Sigmoid colon (tissue), 7 donors: ENCODE measurements around the gene C9orf40. TPM values are rescaled to one million over a fixed set of nuclear protein-coding genes. Genes with fewer than 3 reads are reported as not detected.

ENCODE experiments used
- DNase-seq: peaks from one replicate; pipeline ENCODE4 v3.0.0-alpha.2; 2019
- H3K27ac ChIP-seq, 4 donors: fragments of 200-600 bp; sonication (generic); one replicate each; pipeline ENCODE4 v1.5.1; 2016 to 2019; ENCODE audit warnings: mild to moderate bottlenecking in 1 of 4
- H3K27me3 ChIP-seq, 3 donors: fragments of 200-600 bp; sonication (generic); one replicate each; pipeline ENCODE4 v1.5.1; 2019; ENCODE audit warnings: mild to moderate bottlenecking in 1 of 3
- H3K36me3 ChIP-seq, 4 donors: fragments of 200-600 bp; sonication (generic); one replicate each; pipeline ENCODE4 v1.5.1; 2016 to 2019
- H3K4me1 ChIP-seq, 4 donors: fragments of 200-600 bp; sonication (generic); one replicate each; pipeline ENCODE4 v1.5.1; 2017 to 2019
- H3K4me3 ChIP-seq, 4 donors: fragments of 200-600 bp; sonication (generic); one replicate each; pipeline ENCODE4 v1.5.1; 2017 to 2019; ENCODE audit warnings: mild to moderate bottlenecking in 2 of 4, moderate library complexity in 1 of 4
- H3K9me3 ChIP-seq, 4 donors: fragments of 200-600 bp in 3 of 4; sonication (generic) in 3 of 4; one replicate each; pipeline versions ENCODE4 v1.5.1 to v1.6.1; 2013 to 2019
- EP300 ChIP-seq, 4 donors: sonication (generic); formaldehyde crosslinking; IDR thresholded peaks; one replicate each; pipeline ENCODE4 v1.6.1; 2017; ENCODE audit warnings: antibody characterized with exemption in 4 of 4
- POLR2A ChIP-seq, 2 donors: fragments of 450-650 bp; IDR thresholded peaks; one replicate each; pipeline ENCODE4 v1.6.1; 2016; ENCODE audit warnings: antibody characterized with exemption in 2 of 2, mild to moderate bottlenecking in 2 of 2, moderate library complexity in 2 of 2
- POLR2AphosphoS5 ChIP-seq, 4 donors: sonication (generic); formaldehyde crosslinking; IDR thresholded peaks; one replicate each; pipeline ENCODE4 v1.6.1; 2017; ENCODE audit warnings: antibody characterized with exemption in 4 of 4
- WGBS, 2 donors: extraction: QIAGEN DNeasy Blood & Tissue Kit; methylation state at CpG; one replicate each; pipeline ENCODE4 v1.1.7; 2013; 5-methylcytosine and 5-hydroxymethylcytosine counted together
- intact Hi-C: fragments of 100-400 bp; cut with DNase I; formaldehyde crosslinking; loops from one replicate; pipeline ENCODE4 v1.15.1; 2023
- polyA plus RNA-seq, 3 donors: library from polyadenylated mRNA; stranded (reverse); fragments of 200-250 nt; gene quantifications; one replicate each; pipeline ENCODE4 v1.2.3, GENCODE V29; 2013
- total RNA-seq, 4 donors: library from RNA; depleted of rRNA; stranded (reverse); fragments of >200 nt; gene quantifications; one replicate each; pipeline ENCODE4 v1.1.0, GENCODE V29; 2016
- TF ChIP-seq, protein P1 (sequence below), 4 experiments: fragments of 450-650 bp in 3 of 4; fragments of 200-600 bp in 1 of 4; IDR thresholded peaks; one replicate each; pipeline ENCODE4 v1.5.1; 2016 to 2019; ENCODE audit warnings: antibody characterized with exemption in 4 of 4, mild to moderate bottlenecking in 3 of 4, moderate library complexity in 2 of 4
- donor health status: healthy with polysubstance abuse.
- donor health status: Bipolar disorder and iron deficiency.
- donor health status: healthy.

C9orf40 gene
- total and polyA plus RNA-seq, 7 donors: 4.9 to 12.3 (median 6.6) TPM

DNA sequence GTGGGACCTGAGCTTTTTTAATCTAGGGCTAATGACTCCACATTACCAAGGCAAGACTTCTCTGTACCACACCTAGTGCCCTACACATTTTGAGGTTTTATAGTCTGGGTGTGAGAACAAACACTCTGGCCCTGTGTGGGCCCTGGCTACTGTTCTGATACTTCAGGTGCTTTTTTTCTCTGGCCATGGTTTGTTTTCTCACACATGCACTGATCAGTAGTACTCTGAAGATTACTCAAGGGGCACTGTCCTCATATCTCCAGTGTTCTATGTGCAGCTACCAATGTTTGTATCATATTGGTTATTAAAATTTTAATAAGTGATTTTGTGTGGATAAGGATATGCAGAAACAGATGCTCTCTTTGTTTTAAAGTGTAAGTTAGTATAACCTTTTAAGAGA, 5.9 kb upstream of the C9orf40 start:
- Histone ChIP-seq H3K4me1 (peaks cover 0 to 2% (median 0%) of the 10 kb centered on the region in 4 donors), H3K27ac (no peak overlapping the region), H3K36me3 (no peaks in the 10 kb centered on the region), H3K27me3 (no peaks in the 10 kb centered on the region), H3K9me3 (peaks cover 0 to 5% (median 0%) of the 10 kb centered on the region in 4 donors), H3K4me3 (no peak overlapping the region)
- intact Hi-C loops: no loop called here
- TF ChIP-seq, protein P1, sequence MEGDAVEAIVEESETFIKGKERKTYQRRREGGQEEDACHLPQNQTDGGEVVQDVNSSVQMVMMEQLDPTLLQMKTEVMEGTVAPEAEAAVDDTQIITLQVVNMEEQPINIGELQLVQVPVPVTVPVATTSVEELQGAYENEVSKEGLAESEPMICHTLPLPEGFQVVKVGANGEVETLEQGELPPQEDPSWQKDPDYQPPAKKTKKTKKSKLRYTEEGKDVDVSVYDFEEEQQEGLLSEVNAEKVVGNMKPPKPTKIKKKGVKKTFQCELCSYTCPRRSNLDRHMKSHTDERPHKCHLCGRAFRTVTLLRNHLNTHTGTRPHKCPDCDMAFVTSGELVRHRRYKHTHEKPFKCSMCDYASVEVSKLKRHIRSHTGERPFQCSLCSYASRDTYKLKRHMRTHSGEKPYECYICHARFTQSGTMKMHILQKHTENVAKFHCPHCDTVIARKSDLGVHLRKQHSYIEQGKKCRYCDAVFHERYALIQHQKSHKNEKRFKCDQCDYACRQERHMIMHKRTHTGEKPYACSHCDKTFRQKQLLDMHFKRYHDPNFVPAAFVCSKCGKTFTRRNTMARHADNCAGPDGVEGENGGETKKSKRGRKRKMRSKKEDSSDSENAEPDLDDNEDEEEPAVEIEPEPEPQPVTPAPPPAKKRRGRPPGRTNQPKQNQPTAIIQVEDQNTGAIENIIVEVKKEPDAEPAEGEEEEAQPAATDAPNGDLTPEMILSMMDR (IDR thresholded peaks at IDR 0.05): no peak
- TF ChIP-seq POLR2A (IDR thresholded peaks at IDR 0.05) (no peak), POLR2AphosphoS5 (IDR thresholded peaks at IDR 0.05) (no peak), EP300 (IDR thresholded peaks at IDR 0.05) (no peak)
- no peak for DNase-seq

DNA sequence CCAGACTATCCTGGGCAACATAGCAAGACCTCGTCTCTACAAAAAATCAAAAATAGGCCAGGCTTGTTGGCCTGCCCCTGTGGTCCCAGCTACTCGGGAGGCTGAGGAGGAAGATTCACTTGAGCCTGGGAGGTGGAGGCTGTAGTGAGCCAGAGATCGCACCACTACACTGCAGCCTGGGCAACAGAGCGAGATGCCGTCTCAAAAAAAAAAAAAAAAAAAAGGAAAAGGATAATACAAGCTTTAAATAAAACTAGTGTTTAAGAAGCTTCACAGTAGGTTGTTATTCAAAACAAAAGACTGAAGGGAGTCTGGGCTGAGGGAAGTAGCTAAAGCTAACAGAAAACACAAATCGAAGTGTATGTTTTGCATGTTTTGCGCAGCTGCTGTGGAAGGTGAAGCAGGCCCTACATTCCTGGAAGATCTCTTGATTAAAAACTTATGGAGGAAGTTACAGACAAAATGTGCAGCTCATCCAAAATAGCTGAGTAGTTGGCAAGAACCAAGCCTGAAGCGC, 581 bp upstream of the C9orf40 start:
- H3K27ac ChIP-seq: peak overlapping the region; percentile 93 to 97 (median 94)
- TF ChIP-seq, protein P1 (IDR thresholded peaks at IDR 0.05): no peak
- no peak for TF ChIP-seq POLR2A (IDR thresholded peaks at IDR 0.05)
- no peak for TF ChIP-seq EP300 (IDR thresholded peaks at IDR 0.05)
- no peak for TF ChIP-seq POLR2AphosphoS5 (IDR thresholded peaks at IDR 0.05)
- WGBS, 2 donors: 40 to 41% methylated on average over 8 of the region's 8 CpGs
- no peaks in the 10 kb centered on the region for H3K9me3 ChIP-seq
- no peaks in the 10 kb centered on the region for H3K36me3 ChIP-seq
- intact Hi-C loops: loop anchor here (2.0 to 5.0 kb wide), 3 partner anchors 48 to 134 kb away; partner anchors contain the start of genes CARNMT1, NMRK1 and OSTF1
- H3K4me3 ChIP-seq: peak overlapping the region; percentile 62 to 98 (median 90)
- H3K27me3 ChIP-seq: no peaks in the 10 kb centered on the region
- DNase-seq: no peak
- peaks cover 0 to 7% (median 4%) of the 10 kb centered on the region in 4 donors for H3K4me1 ChIP-seq

GRCh38 chr9:74951725-74952151, 974 bp downstream of the C9orf40 start:
- intact Hi-C loops: loop anchor here (1.0 to 5.0 kb wide), 4 partner anchors 49 to 136 kb away; partner anchors contain the start of genes CARNMT1, NMRK1, OSTF1 and TRPM6
- WGBS, 2 donors: 0 to 1% methylated on average over 30 of the region's 30 CpGs
- H3K9me3 ChIP-seq: no peaks in the 10 kb centered on the region
- TF ChIP-seq, protein P1 (IDR thresholded peaks at IDR 0.05): no peak
- TF ChIP-seq EP300 (IDR thresholded peaks at IDR 0.05): no peak
- no peak for TF ChIP-seq POLR2AphosphoS5 (IDR thresholded peaks at IDR 0.05)
- TF ChIP-seq POLR2A (IDR thresholded peaks at IDR 0.05): no peak
- H3K27me3 ChIP-seq: no peaks in the 10 kb centered on the region
- peak overlapping the region; percentile 93 to 97 (median 94) for H3K27ac ChIP-seq
- DNase-seq: peak; percentile 69
- H3K36me3 ChIP-seq: no peaks in the 10 kb centered on the region
- H3K4me3 ChIP-seq: peak overlapping the region; percentile 62 to 98 (median 90)
- H3K4me1 ChIP-seq: peaks cover 0 to 7% (median 4%) of the 10 kb centered on the region in 4 donors

- H3K36me3 ChIP-seq: no peaks in the 10 kb centered on the region
- TF ChIP-seq POLR2AphosphoS5 (IDR thresholded peaks at IDR 0.05): no peak
- TF ChIP-seq, protein P1 (IDR thresholded peaks at IDR 0.05): no peak
- H3K4me3 ChIP-seq: peak overlapping the region; percentile 62 to 98 (median 90)
- no peaks in the 10 kb centered on the region for H3K9me3 ChIP-seq
- H3K27ac ChIP-seq: peak overlapping the region; percentile 93 to 97 (median 94)
- H3K4me1 ChIP-seq: peaks cover 0 to 7% (median 4%) of the 10 kb centered on the region in 4 donors
- DNase-seq: no peak
- no peaks in the 10 kb centered on the region for H3K27me3 ChIP-seq
- WGBS, 2 donors: 52 to 66% methylated on average over 21 of the region's 21 CpGs
- intact Hi-C loops: loop anchor here (5.0 kb wide), 1 partner anchor 136 kb away; the partner anchor contains the start of genes NMRK1 and OSTF1
These were observed 1.5 kb downstream of the C9orf40 start for GRCh38 chr9:74951107-74951720.
